ENCODE measurements around the gene DHRS3. TPM values are rescaled to one million over a fixed set of nuclear protein-coding genes. Genes with fewer than 3 reads are reported as not detected.
A peak's percentile ranks its signal among the peaks of the same experiment; 100 is the strongest.

Gene DHRS3
- total RNA-seq, 1 experiment from 2014 or later, result 87.0 TPM

DNA sequence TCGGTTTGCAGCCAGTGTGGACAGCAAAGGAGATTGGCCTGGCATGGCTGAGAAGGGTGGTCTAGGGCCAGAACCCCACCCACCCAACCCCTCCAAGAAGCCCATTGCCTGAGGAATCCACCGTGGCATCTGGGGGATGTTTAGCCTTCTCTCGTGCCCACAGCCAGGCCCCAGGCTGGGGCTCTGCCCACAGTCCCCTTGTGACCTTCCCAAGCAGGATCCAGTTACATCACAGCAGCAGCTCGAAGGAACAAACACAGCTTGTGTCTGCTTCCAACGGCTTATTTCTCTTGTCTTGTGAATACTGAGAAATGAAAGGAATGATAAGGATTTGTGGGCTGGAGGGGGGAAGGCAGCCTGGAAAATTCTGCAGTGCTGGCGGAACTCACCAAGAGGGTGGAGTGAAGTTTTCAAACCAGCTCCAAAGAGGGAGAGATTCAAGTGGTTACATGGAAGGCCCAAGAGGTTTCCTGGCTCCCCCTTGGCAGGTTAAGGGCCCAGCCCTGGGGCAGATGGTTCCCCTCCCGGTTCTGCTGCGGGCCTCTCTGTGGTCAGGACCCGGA, 61.6 kb downstream of the DHRS3 start:
- H3K9me3 ChIP-seq (ENCODE audit: control insufficient read depth in 1 of 2, insufficient read depth in 1 of 2, low read depth in 1 of 2, low read length in 2 of 2), result no peaks in the 10 kb centered on the region
- POLR2A ChIA-PET, result interaction anchor here (0.6 kb wide), 1 partner anchor 647 kb away, joined by 4 read pairs; no protein-coding TSS in a partner anchor
- ATAC-seq, result no peak
- CTCF ChIA-PET, result no interaction called here
- H3K4me3 ChIP-seq (replicated peaks in 1 of 2; ENCODE audit: low read depth in 1 of 2, low read length in 2 of 2), result no peak overlapping the region
- H3K4me1 ChIP-seq (ENCODE audit: control insufficient read depth in 1 of 2, insufficient read depth in 2 of 2, low read length in 2 of 2), result peaks cover 10 to 42% of the 10 kb centered on the region in 2 experiments; a peak in 3 of 4 replicates
- no peak overlapping the region for H3K27ac ChIP-seq (ENCODE audit: low read depth, low read length)
- peak overlapping the region; percentile 15; the same call in 1 of the 2 replicates for H3K4me2 ChIP-seq (ENCODE audit: low read length)
- H3K27me3 ChIP-seq (ENCODE audit: insufficient read depth, low read length), result no peaks in the 10 kb centered on the region
- no peak overlapping the region for H3K9ac ChIP-seq (ENCODE audit: low read length)
- intact Hi-C loops (cut with micrococcal nuclease), result no loop called here
- H2AFZ ChIP-seq (ENCODE audit: low read depth, low read length, poor library complexity, severe bottlenecking), result no peak overlapping the region
- H4K20me1 ChIP-seq (ENCODE audit: insufficient read depth), result no peaks in the 10 kb centered on the region
- RAD21 ChIA-PET (ENCODE audit: low non-redundant PET in 1 of 2, low total read pairs in 2 of 2, uncharacterized antibody in 2 of 2, unreplicated experiment in 2 of 2), result no interaction called here
- BruUV-seq (replicated peaks), result no TSS peak
- H3K36me3 ChIP-seq (ENCODE audit: control insufficient read depth in 1 of 2, insufficient read depth in 2 of 2, low read length in 2 of 2), result no peaks in the 10 kb centered on the region
- TF ChIP-seq YY1 (IDR thresholded peaks at IDR 0.05; ENCODE audit: extremely low read depth, insufficient replicate concordance, low read depth, low read length), result no peak
- TF ChIP-seq EZH2phosphoT487 (IDR thresholded peaks at IDR 0.05; ENCODE audit: borderline replicate concordance), result no peak
- no peak for TF ChIP-seq ZBTB33 (IDR thresholded peaks at IDR 0.05; ENCODE audit: extremely low read depth, insufficient replicate concordance, low read length)
- TF ChIP-seq CEBPB (IDR thresholded peaks at IDR 0.05; ENCODE audit: low read depth), result no peak
- TF ChIP-seq, protein P1, sequence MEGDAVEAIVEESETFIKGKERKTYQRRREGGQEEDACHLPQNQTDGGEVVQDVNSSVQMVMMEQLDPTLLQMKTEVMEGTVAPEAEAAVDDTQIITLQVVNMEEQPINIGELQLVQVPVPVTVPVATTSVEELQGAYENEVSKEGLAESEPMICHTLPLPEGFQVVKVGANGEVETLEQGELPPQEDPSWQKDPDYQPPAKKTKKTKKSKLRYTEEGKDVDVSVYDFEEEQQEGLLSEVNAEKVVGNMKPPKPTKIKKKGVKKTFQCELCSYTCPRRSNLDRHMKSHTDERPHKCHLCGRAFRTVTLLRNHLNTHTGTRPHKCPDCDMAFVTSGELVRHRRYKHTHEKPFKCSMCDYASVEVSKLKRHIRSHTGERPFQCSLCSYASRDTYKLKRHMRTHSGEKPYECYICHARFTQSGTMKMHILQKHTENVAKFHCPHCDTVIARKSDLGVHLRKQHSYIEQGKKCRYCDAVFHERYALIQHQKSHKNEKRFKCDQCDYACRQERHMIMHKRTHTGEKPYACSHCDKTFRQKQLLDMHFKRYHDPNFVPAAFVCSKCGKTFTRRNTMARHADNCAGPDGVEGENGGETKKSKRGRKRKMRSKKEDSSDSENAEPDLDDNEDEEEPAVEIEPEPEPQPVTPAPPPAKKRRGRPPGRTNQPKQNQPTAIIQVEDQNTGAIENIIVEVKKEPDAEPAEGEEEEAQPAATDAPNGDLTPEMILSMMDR (IDR thresholded peaks at IDR 0.05 in 2 of 3, conservative IDR thresholded peaks at IDR 0.05 in 1 of 3; ENCODE audit: borderline replicate concordance in 1 of 3, insufficient read depth in 1 of 3, low read depth in 2 of 3, low read length in 2 of 3), result no peak
- no peak for TF ChIP-seq POLR2A (IDR thresholded peaks at IDR 0.05; ENCODE audit: borderline replicate concordance, extremely low read depth, insufficient read depth, insufficient read length)
- no peak for TF ChIP-seq CBX3 (IDR thresholded peaks at IDR 0.05; ENCODE audit: low read depth)
- TF ChIP-seq POLR2AphosphoS5 (IDR thresholded peaks at IDR 0.05; ENCODE audit: low read depth, low read length), result no peak
- TF ChIP-seq ZNF274 (IDR thresholded peaks at IDR 0.05; ENCODE audit: low read depth, low read length), result no peak
- TF ChIP-seq RAD21 (IDR thresholded peaks at IDR 0.05; ENCODE audit: low read depth), result no peak
- TF ChIP-seq, protein P2, sequence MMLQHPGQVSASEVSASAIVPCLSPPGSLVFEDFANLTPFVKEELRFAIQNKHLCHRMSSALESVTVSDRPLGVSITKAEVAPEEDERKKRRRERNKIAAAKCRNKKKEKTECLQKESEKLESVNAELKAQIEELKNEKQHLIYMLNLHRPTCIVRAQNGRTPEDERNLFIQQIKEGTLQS (IDR thresholded peaks at IDR 0.05), result no peak
- H3K9me2 ChIP-seq (ENCODE audit: insufficient read depth), result no peaks in the 10 kb centered on the region
- no peak for DNase-seq (ENCODE audit: low read depth, low spot score)
- no peaks in the 10 kb centered on the region for H3K79me2 ChIP-seq (ENCODE audit: insufficient read depth, low read length)

Measured in HCT116 (cell line).